K562 (cell line): Measurements from ENCODE around the gene FAM98C. TPM values are rescaled to one million over a fixed set of nuclear protein-coding genes. Genes with fewer than 3 reads are reported as not detected.

Experiments used
- AFF1 ChIP-seq, 2 experiments: fragments of 450-650 bp; IDR thresholded peaks; 2 replicates each; pipeline ENCODE4 v1.6.1; 2018; ENCODE audit warnings: mild to moderate bottlenecking in 2 of 2, low read depth in 1 of 2; ENCODE audit not compliant: partially characterized antibody in 2 of 2
- E2F1 ChIP-seq: sonication (generic); formaldehyde crosslinking; IDR thresholded peaks from 2 replicates; pipeline ENCODE4 v1.8.1; 2023; ENCODE audit warnings: mild to moderate bottlenecking, missing genetic modification reagents, moderate library complexity
- FOS ChIP-seq: IDR thresholded peaks from 3 replicates; pipeline ENCODE4 v1.6.1; 2011; ENCODE audit not compliant: insufficient read length; ENCODE audit errors: extremely low read depth
- GABPB1 ChIP-seq: sonication (generic); formaldehyde crosslinking; IDR thresholded peaks from 2 replicates; pipeline ENCODE4 v1.8.0; 2022; ENCODE audit warnings: mild to moderate bottlenecking, missing genetic modification reagents
- HINFP ChIP-seq: fragments of 450-650 bp; conservative IDR thresholded peaks from 2 replicates; pipeline ENCODE4 v1.6.1; 2016; ENCODE audit warnings: missing genetic modification characterization, low read depth, mild to moderate bottlenecking, control low read depth, missing compliant biosample characterization
- HIVEP1 ChIP-seq: fragments of 250-450 bp; sonication (Bioruptor Pico); IDR thresholded peaks from 2 replicates; pipeline ENCODE4 v1.4.0; 2020; ENCODE audit warnings: mild to moderate bottlenecking
- HOXB6 ChIP-seq: fragments of 250-450 bp; sonication (Bioruptor Pico); IDR thresholded peaks from 2 replicates; pipeline ENCODE4 v1.5.1; 2022; ENCODE audit warnings: mild to moderate bottlenecking, borderline replicate concordance
- NBN ChIP-seq: fragments of 450-650 bp; IDR thresholded peaks from 2 replicates; pipeline ENCODE4 v1.6.1; 2016; ENCODE audit warnings: low read depth, mild to moderate bottlenecking
- RBM22 ChIP-seq: fragments of 200-400 bp; formaldehyde crosslinking; IDR thresholded peaks from 2 replicates; pipeline ENCODE4 v1.6.1; 2018; ENCODE audit warnings: low read length, low read depth; ENCODE audit not compliant: poor library complexity, severe bottlenecking
- SETDB1 ChIP-seq: IDR thresholded peaks from one replicate; pipeline ENCODE4 v1.6.1; 2012; ENCODE audit warnings: low read length, control low read depth, inconsistent platforms
- SMARCA5 ChIP-seq: fragments of 450-650 bp; IDR thresholded peaks from 2 replicates; pipeline ENCODE4 v1.6.1; 2016
- SNRNP70 ChIP-seq: fragments of 200-400 bp; formaldehyde crosslinking; optimal IDR thresholded peaks from 2 replicates; pipeline ENCODE3; 2017; ENCODE audit warnings: low read depth, low read length
- TBL1XR1 ChIP-seq, 2 experiments: IDR thresholded peaks; 2 replicates each; pipeline ENCODE4 v1.6.1; 2012; ENCODE audit warnings: improper control_type of control experiment in 2 of 2, low read length in 2 of 2, mild to moderate bottlenecking in 1 of 2
- TEAD2 ChIP-seq: fragments of 450-650 bp; IDR thresholded peaks from 2 replicates; pipeline ENCODE4 v1.6.1; 2016; ENCODE audit warnings: missing genetic modification characterization, control low read depth, missing compliant biosample characterization
- TFAM ChIP-seq: fragments of 250-450 bp; sonication (Bioruptor Pico); conservative IDR thresholded peaks from 2 replicates; pipeline ENCODE4 v1.5.0; 2021; ENCODE audit warnings: mild to moderate bottlenecking, moderate library complexity
- XRCC5 ChIP-seq: fragments of 200-400 bp; formaldehyde crosslinking; IDR thresholded peaks from 2 replicates; pipeline ENCODE4 v1.6.1; 2017; ENCODE audit warnings: low read depth, mild to moderate bottlenecking, low read length
- ZFP36 ChIP-seq: fragments of 150-350 bp; IDR thresholded peaks from 2 replicates; pipeline ENCODE4 v1.6.1; 2018; ENCODE audit warnings: low read length, low read depth; ENCODE audit not compliant: partially characterized antibody
- ZKSCAN3 ChIP-seq: fragments of 250-450 bp; sonication (Bioruptor Pico); IDR thresholded peaks from 2 replicates; pipeline ENCODE4 v1.4.0; 2020
- ZNF280A ChIP-seq: fragments of 450-650 bp; IDR thresholded peaks from 2 replicates; pipeline ENCODE4 v1.6.1; 2018; ENCODE audit warnings: mild to moderate bottlenecking, low read depth; ENCODE audit not compliant: partially characterized antibody
- ZNF311 ChIP-seq: fragments of 250-450 bp; sonication (Bioruptor Pico); IDR thresholded peaks from 2 replicates; pipeline ENCODE4 v1.4.0; 2020; ENCODE audit warnings: mild to moderate bottlenecking, moderate library complexity
- polyA plus RNA-seq, 8 experiments: library from polyadenylated mRNA; depleted of rRNA in 4 of 8; stranded (reverse) in 5 of 8; unstranded in 3 of 8; fragments of >200 nt; fragmentation: Nextera tagmentation in 2 of 8; fragmentation: Illumina TruSeq in 1 of 8; extraction: Ambion mirVana in 2 of 8; extraction: Trizol in 1 of 8; gene quantifications; 2 replicates each; pipeline versions ENCODE4 v1.2.1 to v1.2.3, GENCODE V29; 2011 to 2014; ENCODE audit warnings: inconsistent platforms in 1 of 8, missing spikeins in 1 of 8
- total RNA-seq, 7 experiments: library from RNA; depleted of rRNA in 6 of 7; stranded (reverse); fragments of >200 nt in 6 of 7; fragmentation: Illumina TruSeq in 2 of 7; extraction: Trizol in 2 of 7; gene quantifications; 2 replicates each; pipeline versions ENCODE4 v1.2.1 to v1.2.3, GENCODE V29; 2011 to 2021; ENCODE audit warnings: low replicate concordance in 1 of 7

The FAM98C gene
- total and polyA plus RNA-seq, 9 of the 15 experiments (the other 6 are each of a cell fraction or from before 2014, with no cell fraction given): 1.7 to 43.8 (median 13.7) TPM

- TF ChIP-seq GABPB1 (CRISPR knock-in tag) (peak; percentile 59), HIVEP1 (CRISPR knock-in tag) (0 out of 2 replicates have a peak, but pooled peaks have one; percentile 70), ZNF280A (no peak), NBN (0 out of 2 replicates have a peak, but pooled peaks have one; percentile 56), HINFP (tag) (peak; percentile 96), RBM22 (no peak), ZFP36 (no peak), AFF1 (IDR thresholded peaks at IDR 0.05; ENCODE audit: low read depth in 1 of 2, partially characterized antibody in 2 of 2) (no peak), TBL1XR1 (IDR thresholded peaks at IDR 0.05; ENCODE audit: low read length in 2 of 2) (no peak), XRCC5 (no peak), SMARCA5 (no peak), TEAD2 (no peak), SNRNP70 (no peak), E2F1 (no peak), HOXB6 (no peak), ZNF311 (CRISPR knock-in tag) (no peak), TFAM (CRISPR knock-in tag) (no peak), ZKSCAN3 (no peak), SETDB1 (no peak), FOS (no peak)
Measured at GRCh38 chr19:38417544-38418506, 14.9 kb downstream of the FAM98C start (continued).
